HG02763 (cell line): ENCODE results near the gene ATG4B.
"Not testable (repeated sequence)": the region's sequence is repeated elsewhere in the genome, so short reads cannot be mapped to it uniquely, and the experiment has no call there.

Experiments used
- ATAC-seq: cut with Tn5 transposase; IDR thresholded peaks from one replicate; pipeline ENCODE4 v1.9.1; 2021; ENCODE audit warnings: mild to moderate bottlenecking, moderate library complexity; ENCODE audit not compliant: unreplicated experiment

The ATG4B gene

GRCh38 chr2:241660593-241661213 is 23.2 kb downstream of the ATG4B start:
- no peak for ATAC-seq

GRCh38 chr2:241662731-241663130 is 25.2 kb downstream of the ATG4B start:
- not testable (repeated sequence) for ATAC-seq

GRCh38 chr2:241665731-241666440 is 28.4 kb downstream of the ATG4B start:
- no peak for ATAC-seq

DNA sequence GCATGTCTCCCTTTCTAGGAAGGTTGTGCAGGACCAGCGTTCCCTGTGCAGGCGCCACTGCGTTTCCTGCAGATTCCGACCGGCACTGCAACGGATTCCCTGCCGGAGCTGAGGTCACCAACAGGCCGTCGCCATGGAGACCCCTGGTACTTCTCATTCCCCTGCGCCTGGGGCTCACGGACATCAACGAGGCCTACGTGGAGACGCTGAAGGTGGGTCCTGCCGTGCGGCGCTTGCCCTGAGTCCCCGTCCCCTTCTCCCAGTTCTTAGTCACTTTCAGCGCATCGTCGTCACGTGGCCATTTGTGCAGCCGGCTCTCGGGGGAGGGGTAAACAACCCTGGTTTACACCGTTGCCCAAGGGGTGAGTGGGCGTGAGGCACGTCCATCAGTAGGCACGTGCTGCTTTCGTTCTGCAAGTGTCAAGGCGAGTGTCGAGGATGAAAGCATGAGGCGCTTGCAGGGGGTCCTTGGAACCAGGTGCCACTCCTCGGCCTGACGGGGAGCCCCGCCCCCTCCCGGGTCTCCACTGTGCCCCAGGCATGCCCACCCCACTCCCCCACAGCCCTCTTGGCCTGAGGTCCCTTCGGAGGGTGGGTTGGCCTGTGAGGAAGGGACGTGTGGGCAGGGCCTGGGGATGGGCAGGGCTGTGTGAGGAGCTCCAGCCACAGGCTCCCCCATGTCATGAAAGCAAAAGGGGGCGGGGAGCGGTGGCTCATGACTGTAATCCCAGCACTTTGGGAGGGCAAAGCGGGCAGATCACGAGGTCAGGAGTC is 29.3 kb downstream of the ATG4B start:
- ATAC-seq = no peak

DNA sequence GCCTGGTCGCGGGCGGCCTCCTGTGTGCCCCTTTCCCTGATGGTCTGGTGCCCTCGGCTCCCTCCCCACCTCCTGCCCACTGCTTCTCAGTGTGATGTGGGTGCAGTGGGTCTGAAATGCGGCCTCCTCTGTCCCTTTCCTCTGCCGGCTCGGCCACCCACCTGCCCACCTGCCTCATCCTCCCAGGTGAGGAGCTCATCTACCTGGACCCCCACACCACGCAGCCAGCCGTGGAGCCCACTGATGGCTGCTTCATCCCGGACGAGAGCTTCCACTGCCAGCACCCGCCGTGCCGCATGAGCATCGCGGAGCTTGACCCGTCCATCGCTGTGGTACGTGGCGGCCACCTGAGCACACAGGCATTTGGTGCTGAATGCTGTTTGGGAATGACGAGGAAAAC is 30.9 kb downstream of the ATG4B start:
- no peak for ATAC-seq

DNA sequence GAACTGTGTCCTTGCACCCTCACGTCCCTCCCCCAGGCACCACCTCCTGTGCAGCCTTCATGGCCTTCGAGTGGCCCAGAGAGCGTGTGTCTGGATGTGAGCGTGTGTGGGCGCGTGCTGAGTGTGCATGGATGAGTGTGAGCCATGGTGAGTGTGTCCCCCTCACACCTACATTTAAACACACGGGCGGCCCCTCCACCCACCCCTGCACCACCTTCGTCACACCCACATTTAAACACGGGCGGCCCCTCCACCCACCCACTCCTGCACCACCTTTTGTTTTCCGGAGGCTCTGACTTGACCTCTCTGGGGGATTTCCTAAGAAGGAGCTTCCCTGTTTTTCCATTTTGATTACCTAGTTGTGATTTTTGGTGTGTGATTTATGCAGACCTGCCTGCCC is 31.3 kb downstream of the ATG4B start:
- no peak for ATAC-seq

GRCh38 chr2:241670333-241671110 is 33.0 kb downstream of the ATG4B start:
- no peak for ATAC-seq

DNA sequence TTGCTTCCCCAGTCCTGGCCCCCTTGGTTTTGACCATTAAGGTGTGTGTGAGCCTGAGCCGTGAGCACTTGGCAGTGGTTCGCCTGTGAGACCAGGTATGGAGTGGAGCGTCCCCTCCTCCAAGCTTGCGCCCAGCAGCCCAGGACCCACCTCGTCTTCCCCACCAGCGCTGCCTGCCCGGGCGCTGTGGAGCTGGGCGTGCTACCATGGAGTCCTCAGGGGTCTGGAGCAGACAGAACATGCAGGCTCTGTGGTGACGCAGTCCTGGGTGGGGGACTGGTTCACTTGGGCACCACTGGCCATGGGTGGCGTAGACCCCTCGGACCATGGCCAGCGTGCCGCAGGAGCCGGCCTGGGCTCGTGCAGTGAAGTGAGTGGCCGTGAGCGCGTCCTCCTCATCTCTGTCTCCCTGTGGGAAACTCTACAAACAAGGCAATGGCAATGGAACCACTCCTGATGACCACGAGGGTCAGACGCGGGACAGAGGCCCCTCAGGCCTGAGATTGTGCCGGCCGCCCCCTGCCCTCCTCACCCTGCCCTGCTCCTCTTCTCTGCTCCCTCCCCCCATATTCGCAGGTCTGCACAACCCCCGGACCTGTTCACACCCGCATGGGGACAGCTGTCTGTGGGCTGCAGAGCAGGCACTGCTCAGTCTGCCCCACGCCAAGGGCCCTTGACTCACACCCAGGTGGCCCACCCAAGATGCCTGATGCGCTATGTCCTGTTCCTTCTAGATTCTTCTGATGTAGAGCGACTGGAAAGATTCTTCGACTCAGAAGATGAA is 34.2 kb downstream of the ATG4B start:
- ATAC-seq = no peak

DNA sequence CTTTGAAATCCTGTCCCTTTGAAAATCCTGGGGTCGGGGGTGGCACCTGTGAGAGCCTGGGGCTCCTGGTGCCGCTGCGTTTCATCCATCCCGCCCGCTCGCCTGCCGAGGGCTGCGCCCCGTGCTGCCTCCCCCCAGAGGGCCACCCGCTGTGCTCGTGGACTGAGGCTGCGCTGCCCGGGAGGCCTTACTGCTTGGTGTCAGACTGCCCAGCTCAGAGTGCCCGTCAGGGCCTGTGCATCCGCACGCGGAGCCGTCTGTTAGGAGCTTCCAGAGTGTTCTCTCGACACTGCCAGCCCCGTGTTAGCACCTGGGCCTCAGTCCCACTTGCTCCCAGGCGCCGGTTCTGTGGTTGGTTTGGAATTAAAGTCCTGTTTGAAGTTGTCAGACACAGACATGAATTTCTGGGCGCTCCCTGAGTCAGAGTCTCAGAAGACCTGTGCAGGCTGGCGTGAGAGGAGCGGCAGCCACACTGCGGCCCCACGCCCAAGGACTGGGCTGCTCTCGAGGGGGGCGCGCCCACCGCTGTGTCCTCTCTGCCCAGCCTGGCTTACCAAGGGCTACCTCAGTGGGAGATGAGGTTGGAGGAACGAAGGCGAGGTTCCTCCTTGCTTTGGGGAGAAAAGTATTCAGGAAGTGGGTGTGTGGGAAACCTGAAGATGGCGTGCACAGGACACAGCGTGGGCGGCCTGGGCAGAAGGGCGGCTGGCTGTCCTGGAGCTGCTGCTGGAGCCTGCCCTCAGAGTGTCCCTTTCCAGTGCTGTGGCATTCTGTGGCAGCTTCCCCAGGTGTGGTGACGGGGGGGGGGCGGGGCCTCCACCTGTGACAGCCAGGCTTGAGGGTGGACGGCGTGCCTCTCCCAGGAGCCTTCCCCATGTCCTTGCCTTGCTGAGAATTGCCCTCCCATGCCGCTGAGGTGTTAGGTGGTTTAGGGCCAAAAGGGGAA is 35.0 kb downstream of the ATG4B start:
- no peak for ATAC-seq

GRCh38 chr2:241673189-241673663 is 35.7 kb downstream of the ATG4B start:
- no peak for ATAC-seq

GRCh38 chr2:241673797-241674725 is 36.6 kb downstream of the ATG4B start:
- no peak for ATAC-seq

DNA sequence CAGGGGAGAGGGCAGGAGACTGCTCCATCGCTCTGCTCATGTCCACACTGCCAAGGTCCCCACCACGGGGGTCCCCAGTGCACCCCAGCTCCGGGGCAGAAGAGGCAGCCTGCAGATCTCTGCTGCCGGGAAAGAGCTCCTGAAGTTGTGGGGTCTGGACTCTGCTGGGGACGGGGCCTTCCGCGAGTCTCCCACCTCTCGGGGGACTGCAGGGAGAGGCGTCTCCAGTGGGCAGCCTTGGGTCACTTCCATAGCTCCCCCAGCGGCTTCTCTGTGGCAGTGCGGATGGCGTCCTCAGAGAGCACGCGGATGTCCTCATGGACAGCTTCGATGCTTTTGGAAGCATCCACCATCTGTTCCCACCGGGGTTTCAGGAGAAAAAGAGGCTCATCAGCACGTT is 38.4 kb downstream of the ATG4B start:
- ATAC-seq = no peak

DNA sequence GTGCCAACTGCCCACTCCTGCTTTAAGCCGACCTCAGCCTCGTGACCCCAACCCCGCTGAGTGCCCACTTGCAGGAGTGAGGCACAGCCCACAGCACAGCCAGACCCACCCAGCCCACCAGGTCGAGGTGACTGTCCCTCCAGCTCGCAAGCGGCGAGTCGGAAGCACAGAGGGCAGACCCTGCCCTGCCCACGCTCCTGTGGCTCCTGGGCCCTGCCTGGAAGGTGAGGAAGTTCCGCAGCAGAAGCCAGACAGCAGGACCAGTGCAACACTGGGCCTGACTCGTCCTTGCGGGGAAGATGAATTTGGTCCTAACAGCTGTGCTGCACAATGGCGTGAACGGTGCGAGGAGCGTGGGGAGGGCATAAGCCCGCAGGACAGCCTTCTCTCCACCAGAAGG is 39.2 kb downstream of the ATG4B start:
- ATAC-seq = no peak

DNA sequence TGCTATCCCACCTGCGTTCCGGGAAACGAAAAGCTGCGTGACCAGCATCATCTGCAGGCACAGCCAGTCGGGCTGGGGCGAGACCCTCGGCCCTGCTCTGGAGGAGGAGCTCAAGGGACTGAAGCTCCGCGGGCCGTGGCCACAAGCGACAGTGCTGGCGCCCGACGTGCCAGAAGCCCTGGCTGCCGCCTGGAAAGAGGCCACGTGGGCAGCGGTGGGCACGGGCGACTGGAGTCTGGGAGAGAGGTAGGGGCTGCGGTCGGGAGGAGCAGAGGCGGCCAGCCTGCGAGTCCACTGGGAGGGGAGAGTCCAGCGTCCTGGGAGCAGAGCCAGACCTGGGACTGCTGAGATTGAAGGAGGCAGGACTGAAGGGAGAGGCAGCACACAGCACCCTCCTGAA is 39.9 kb downstream of the ATG4B start:
- no peak for ATAC-seq

GRCh38 chr2:241678307-241678706 is 40.8 kb downstream of the ATG4B start:
- ATAC-seq = no peak

DNA sequence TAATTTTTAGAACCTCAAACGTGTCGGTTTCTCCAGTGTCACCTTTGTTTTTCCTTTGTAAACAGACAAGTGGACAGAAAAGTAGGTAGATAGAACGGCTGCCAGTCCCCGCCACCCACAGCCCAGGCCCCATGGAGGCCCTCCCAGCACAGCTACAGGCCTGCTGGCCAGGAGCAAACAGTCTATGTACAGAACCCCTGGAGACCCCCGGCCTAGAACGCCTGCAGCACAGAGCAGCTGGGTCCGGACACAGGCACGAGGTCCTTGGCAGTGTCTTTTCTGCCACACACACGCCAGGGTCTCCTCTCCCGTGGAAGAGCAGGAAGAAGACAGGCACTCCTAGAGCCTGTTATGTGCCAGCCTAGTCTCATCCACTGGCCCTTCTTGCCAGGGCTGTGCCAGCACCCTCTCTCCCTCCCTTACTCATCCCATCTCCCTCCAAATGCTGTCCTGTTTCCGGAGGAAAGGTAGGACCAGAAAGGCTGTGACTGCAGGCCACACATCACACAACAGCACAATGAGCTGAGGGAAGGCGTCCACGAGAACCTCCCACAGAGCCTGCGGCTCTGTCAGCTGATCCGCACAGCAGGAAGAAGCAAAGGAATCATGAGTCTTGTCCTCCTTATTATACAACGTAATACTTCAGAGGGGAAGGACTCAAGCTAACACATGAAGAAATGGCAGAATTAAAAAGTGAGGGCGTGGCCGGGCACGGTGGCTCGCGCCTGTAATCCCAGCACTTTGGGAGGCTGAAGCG is 41.5 kb downstream of the ATG4B start:
- no peak for ATAC-seq

DNA sequence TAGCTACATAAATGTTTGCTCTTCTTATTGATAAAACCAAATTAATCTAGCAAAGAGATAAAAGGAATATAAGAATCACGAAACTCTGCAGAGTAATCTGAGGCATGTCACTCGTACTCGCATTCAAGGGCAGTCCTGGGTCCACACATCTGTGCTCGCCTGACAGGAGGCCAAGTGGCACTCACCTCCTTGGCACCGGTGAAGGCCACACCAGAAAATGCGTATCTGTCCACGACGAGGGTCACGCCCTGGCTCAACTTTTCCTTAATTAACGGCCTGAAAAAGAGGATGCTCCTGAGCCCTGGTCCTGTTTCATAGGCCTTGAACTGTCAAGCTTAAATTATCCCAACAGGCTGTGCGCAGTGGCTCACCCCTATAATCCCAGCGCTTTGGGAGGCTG is 42.6 kb downstream of the ATG4B start:
- no peak for ATAC-seq
